DMS153 treated with DMSO at 0.1 percent for 48 hours (cell line): ENCODE results near the gene RBMS1.
A peak's percentile ranks its signal among the peaks of the same experiment; 100 is the strongest.

Source experiments
- DNase-seq: peaks from one replicate; lab custom pipeline; 2025; ENCODE audit not compliant: unreplicated experiment; lab: John Stamatoyannopoulos, UW

RBMS1 gene

DNA sequence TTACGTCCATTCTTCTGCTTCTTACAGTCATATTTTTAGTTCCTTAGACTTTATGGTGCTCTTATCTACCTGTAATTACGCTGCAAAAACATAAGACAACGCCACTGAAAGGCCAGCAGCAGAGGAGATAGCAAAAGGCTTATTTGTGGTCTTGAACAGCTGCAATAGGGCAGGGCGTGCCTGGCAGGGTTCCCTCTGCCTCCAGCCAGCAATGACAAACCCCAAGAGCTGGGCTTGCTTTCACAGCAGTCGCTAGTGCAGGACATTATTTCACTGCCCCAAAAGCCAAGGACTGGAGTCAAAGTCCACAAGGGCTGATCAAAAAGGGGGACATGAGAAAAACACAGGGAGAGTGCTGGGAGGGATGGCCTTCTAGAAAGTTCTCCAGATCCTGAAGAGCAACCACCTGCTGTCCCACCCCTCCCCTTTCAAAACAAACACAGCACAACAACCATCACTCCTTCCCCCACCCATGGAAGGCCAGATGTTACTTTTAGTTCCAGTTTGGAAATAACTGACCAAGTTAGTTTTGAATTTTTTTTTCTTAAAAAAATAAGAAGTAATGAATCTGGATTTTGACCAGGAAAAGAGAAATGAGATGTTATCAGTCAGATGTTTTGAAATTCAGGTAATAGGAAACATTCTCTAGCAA lies 127.8 kb downstream of the RBMS1 start:
- DNase-seq = no peak

DNA sequence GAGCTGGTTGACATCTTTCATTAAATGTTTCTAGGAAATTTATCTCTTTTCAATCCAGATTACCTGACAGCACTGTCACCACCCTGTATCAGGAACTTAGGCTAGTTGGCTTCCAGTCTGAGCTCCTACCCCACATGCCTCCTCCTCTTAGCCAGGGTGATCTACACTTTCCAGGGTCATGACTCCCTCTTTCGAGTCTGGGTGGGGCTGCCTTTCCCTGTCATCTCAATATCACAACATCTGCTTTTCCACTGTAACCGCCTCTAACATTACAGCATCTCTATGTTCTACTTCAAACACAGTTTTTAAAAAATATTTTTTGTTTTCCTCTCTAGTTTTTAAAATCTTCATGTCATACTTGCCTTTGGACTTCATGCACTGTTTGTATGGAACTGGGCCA lies 129.2 kb downstream of the RBMS1 start:
- no peak for DNase-seq

GRCh38 chr2:160363961-160364360 lies 129.6 kb downstream of the RBMS1 start:
- no peak for DNase-seq

GRCh38 chr2:160363055-160363454 lies 130.6 kb downstream of the RBMS1 start:
- DNase-seq = no peak

DNA sequence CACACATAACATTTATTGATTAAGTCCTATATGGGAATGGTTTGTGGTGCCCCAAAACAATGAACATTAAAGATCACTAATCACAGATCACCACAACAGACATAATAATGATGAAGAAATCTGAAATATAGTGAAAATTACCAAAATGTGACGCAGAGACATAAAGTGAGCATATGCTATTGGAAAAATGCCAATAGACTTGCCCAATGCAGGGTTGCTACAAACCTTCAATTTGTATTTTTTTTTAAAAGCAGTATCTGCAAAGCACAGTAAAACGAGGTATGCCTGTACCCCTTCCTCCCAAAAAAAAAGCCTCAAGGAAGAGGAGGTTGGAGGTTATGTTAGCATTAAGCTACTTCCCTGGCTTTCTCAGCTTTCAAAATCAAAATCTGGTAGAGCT lies 131.1 kb downstream of the RBMS1 start:
- no peak for DNase-seq

- no peak for DNase-seq
These were observed 131.6 kb downstream of the RBMS1 start for GRCh38 chr2:160362018-160362417.

- no peak for DNase-seq
These were observed 133.4 kb downstream of the RBMS1 start for GRCh38 chr2:160360089-160360757.

DNA sequence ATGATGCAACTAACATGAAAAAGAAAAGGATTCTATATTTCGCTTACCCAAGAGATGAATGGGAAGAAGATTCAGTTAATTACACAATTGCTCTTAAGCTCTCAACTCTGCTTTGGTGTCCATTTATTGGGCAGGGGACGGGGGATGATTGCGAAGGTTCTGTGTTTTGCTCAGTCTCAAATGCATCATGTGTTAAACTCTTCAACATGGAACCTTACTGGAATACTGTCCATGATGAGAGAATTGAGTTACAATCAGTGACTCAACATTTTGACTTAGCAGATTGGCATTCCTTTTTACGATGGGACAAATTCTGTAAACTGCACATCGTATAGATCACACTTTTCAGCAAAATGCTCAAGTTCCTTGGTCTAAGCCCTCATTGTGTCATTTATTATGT lies 135.6 kb downstream of the RBMS1 start:
- no peak for DNase-seq

DNA sequence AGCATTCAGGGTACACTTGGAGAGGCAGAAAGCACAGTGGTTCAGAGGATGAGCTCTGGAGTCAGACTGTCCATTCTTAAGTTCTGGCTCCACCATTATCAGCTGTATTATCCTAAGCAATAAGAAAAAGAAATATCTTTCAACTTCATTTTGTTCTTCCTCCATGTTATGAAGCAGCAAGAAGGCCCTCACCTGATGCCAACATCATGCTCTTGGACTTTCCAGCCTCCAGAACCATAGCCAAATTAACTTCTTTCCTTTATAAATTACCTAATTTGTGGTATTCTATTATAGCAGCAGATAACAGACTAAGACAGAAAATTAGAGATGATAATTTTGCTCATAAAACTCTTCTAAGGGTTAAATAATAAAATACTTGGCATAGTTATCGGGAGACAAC lies 137.1 kb downstream of the RBMS1 start:
- no peak for DNase-seq

DNA sequence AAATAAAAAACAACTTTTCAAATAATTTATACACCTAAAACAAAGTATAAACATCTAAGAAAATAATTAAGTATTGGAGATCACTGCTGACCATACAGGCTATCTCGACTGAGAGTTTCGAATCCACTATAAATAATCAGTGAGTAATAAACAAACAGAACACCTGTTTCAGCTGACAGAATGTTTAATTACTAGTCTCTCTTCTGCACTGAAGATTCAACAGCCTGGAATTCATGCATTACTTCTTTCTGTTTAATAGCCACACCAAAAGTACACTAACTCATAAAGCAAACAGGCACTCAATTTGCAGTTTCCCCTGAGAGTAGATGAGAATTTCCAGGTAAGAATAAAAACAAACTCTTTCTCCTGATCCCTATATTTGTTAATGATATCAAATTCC lies 138.5 kb downstream of the RBMS1 start:
- DNase-seq = no peak

GRCh38 chr2:160354677-160355076 lies 138.9 kb downstream of the RBMS1 start:
- DNase-seq = no peak

DNA sequence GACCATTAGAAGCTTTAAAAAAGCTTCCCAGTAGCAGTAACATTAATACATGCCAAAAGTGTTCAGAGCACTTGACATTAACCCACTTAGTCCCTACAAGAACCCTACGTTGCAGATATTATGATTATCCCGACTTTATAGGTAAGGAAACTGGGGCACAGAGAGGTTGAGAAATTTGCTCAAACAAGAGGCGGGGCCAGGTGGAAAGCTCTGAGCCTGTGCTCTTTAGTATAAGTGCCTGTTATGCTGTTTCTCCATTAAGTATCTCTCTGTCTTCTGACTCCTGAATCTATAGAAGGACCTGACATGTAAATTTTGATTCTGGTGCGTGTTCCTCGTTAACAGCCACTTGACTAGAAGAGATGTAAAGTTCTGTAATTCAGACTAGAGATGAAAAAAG lies 139.8 kb downstream of the RBMS1 start:
- DNase-seq = no peak

DNA sequence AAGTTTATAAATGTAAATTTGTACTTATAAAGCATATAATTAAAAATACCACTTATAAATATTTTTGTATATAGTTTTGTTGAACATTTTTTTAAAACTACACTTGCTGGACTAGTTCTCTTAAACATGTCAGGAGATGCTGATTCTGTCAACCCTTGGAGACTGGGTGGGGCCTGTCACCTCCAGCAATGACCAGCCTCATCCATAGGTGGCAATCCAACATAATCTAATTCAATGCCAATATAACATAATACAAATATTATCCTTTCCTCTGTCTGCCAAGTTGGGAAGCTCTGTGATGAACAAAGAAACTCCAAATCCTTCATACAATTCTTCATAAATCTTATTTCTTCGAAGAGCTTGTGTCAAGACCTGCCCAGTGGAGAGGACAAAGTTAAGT lies 140.4 kb downstream of the RBMS1 start:
- DNase-seq = no peak

GRCh38 chr2:160352500-160352899 lies 141.1 kb downstream of the RBMS1 start:
- peak; percentile 23 for DNase-seq

DNA sequence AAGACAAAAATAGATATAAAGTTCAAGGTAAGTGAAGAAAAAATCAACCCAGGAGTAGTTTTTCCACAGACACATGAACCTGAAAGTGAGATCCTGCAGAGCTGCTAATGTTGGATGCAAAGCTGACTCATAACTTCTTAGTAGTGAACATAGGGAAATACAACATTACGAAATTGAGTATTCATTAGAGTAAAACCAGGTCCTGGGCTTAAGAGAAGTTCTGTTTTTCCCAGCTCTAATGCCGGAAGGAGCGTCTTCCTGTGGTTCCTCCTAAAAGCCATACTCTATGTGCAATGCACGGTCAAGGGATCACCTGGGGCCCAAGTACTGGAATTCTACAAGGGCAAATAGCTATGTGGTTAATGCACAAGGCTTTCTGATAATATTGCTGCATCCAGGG lies 141.7 kb downstream of the RBMS1 start:
- no peak for DNase-seq

- DNase-seq = no peak
These were observed 144.3 kb downstream of the RBMS1 start for GRCh38 chr2:160349306-160349705.

GRCh38 chr2:160347269-160347863 lies 146.2 kb downstream of the RBMS1 start:
- no peak for DNase-seq

DNA sequence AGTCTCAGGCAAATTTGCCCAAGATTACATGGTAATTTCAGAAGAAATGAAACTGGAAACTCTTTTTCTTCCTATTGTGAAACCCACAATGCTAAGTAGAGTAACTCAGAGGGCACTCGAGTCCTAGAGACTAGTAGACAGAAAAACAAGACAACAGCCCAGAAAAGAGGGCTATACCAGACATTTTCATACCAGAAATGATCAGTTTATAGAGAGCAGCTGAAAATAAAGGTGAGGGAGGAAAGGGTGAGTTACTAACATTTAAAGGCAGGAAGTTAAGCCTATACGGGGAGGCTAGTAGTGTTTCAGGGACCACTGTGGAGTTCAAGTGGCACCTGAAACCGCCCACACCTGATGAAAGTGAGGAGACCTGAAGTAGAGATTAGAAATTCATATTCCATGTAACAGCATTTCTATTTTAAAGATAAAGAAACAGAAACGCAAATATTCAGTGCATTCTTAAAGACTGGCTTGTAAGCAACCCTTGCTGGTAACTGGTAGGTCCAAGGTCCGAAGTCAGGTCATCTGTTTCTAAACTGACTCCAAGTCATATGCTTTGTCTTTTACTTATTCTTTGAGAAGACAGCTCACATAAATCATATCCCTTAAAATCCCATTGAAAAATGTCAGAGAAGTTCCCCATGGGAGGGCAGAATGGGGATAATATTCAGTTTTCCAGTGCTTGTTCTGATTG lies 148.4 kb downstream of the RBMS1 start:
- no peak for DNase-seq

DNA sequence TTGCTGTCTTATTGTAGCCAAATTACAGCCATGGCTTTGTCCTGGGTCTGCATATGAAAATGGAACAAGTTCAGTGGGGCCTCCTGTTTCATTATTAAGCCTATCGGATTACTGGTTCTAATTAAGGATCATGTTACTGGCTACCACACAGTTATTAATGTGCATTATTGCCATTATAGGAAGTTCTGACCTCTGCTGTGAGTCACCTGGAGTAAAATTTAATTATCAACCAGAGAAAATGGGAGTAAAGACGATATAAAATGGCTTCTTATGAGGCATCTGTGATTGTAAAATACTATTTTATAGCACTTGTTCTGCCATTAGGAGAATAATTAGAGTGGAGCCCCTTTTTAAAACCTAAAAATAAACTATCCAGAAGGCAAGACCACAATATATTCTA lies 150.2 kb downstream of the RBMS1 start:
- DNase-seq = no peak

GRCh38 chr2:160339726-160340125 lies 153.9 kb downstream of the RBMS1 start:
- no peak for DNase-seq

GRCh38 chr2:160338901-160339685 lies 154.5 kb downstream of the RBMS1 start:
- no peak for DNase-seq
